Kidney tubule cell (primary cell): ENCODE measurements around the gene ASXL1.
"Not testable (repeated sequence)": the region's sequence is repeated elsewhere in the genome, so short reads cannot be mapped to it uniquely, and the experiment has no call there.

Experiments
- DNase-seq: peaks from one replicate; pipeline ENCODE4 v3.0.0-alpha.2; 2018; ENCODE audit warnings: low spot score

The ASXL1 gene

DNA sequence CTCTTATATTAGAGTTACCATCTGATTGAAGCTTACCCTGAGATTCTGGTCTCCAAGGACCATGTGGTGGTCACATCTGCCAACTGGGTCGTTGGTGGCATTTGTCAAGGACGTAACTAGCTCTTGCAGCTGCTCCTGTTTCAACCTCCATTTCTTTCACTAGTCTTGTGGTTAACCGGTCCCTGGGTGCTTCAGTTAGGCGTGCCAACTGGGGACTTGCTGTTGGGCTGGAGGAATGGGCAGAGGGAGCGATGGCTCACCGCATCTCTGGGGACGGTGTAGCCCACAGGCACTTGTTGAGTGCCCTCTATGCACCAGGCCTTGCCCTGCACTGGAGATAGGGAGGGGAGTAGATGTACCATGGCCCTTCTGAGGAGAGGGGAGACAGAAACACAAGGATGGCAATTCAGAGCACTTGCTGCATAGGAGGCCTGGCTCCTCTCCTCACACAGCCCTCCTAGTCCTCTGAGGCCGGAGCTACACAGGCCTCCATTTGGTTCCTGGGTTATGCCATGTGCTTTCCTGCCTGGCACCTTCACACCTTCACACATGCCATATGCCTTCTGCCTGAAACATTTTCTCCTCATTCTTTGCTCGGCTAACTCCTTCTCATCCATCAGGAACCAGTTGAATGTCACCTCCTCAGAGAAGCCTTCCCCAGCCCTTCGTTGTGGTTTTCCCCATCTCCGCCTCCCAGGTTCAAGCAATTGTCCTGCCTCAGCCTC is 20.0 kb upstream of the ASXL1 start:
- DNase-seq: no peak

DNA sequence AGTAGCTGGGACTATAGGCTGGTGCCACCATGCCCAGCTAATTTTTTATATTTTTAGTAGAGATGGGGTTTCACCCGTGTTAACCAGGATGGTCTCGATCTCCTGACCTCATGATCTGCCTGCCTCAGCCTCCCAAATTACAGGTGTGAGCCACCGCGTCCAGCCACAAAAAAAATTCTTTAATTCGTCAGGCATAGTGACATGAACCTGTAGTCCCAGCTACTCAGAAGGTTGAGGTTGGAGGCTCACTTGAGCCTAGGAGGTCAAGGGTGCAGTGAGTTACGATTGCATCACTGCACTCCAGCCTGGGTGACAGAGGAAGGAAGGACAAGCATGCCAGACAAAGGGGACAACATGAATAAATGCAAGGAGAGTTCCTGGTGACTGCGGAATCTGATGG is 19.5 kb upstream of the ASXL1 start:
- no peak for DNase-seq

DNA sequence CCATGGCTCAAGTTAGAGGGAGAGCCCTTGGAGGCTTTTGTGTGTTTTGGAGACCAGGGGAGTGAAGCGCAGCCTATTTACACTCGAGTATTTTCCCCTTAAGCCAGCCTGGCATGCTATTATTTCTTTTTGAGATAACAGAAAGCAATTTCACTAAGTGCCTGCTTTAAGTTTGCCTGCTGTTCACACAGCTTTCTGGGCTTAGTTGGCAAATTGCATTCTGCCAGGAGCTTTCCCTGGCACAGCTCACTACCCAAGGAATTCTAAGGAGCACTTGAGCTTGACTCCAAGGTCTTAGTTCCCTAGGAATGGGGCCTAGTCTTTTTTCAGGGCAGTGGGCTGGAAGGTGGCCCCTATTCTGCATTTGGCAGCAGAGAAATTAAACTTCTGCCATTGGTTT is 19.0 kb upstream of the ASXL1 start:
- no peak for DNase-seq

DNA sequence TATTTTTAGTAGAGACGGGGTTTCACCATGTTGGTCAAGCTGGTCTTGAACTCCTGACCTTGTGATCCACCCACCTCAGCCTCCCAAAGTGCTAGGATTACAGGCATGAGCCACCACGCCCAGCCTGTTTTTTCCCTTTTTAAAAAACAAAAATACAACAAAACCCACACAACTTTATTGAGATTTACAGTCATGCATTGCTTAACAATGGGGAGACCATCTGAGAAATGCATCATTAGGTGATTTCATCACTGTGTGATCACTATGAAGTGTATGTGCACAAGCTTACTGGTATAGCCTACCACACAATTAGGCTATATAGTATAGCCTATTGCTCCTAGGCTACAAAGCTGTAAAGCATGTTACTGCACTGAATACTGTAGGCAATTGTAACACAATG is 17.1 kb upstream of the ASXL1 start:
- DNase-seq: not testable (repeated sequence)

DNA sequence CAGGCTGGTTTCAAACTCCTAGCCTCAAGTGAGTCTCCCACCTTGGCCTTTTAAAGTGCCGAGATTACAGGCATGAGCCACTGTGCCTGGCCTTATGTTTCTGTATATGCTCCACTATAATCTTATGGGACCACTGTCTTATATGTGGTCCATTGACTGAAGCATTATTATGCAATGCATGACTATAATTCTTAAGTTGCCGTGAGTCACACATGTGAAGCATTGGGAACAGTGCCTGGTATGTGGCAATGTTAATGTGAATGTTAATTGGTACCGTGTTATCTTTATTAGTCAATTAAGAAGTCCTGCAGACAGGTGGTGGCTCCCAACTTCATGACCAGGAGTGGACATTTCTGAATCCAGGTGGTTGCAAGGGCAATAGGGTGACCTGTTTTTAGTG is 14.7 kb upstream of the ASXL1 start:
- DNase-seq: peak; percentile 21

DNA sequence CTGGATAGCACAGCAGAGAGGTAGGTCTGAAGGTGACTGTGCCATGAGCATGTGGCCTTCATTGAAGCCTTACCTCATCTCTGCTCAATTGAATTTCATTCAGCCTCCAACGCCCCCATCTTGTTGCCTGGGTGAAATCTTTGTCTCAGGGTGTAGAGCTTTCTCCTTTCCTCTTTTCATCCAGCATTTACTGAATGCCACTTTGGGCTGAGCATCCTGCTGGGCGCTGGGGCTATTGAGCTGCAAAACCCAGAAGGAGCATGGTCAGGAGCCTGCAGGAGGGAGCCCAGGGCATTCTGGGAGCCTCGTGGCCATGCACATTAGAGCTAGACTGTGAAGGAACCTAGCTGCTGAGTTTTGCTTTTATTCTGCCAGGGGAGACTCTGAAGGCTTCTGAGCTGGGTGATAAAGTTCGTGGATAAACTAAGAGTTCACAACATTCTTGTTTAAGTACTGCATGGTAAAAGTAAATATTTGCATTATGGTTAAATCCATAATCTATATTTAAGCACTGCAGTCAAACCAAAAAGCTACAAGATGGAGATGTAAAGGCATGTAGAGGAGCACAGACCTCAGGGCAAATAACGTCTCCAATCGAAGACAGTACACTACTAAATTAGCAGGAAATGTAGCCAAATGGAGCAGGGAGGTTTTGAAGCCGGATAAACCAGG is 13.2 kb upstream of the ASXL1 start:
- no peak for DNase-seq

DNA sequence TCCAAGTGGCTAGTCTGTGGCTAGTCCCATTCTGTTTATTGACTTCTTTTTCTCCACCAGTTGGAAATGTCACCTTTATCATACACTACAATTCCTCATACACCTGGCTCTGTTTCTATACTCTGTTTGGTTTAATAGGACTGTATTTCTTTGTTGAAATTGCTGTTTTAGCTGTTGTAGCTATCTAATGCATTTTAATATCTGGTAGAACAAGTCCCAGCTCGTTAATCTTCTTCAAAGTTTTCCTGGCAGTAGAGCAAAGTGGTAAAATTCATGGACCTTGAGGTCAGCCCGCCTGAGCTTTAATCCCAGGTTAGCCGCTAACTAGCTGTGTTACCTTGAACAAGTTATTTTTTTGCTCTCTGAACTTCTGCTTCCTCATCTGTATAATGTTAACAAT is 9.9 kb upstream of the ASXL1 start:
- no peak for DNase-seq

DNA sequence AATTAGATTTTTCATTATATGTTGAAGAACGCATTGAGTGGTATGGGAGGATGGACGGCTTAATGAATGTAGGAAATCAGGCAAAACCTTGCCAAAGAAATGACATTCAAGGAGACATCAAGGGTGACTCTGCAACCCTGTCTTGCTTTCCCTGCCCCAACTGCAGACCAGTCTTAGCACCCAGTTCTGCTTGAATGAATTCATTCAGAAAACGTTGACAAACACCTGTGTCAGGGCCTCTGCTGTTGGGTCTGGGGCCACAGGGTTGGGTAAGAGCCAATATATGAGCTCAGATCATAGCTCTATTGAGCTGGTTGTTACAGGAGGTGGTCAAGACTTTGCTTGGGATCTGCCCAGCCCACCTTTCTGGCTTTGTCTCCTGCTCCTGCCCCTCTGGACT is 7.7 kb upstream of the ASXL1 start:
- peak; percentile 18 for DNase-seq

DNA sequence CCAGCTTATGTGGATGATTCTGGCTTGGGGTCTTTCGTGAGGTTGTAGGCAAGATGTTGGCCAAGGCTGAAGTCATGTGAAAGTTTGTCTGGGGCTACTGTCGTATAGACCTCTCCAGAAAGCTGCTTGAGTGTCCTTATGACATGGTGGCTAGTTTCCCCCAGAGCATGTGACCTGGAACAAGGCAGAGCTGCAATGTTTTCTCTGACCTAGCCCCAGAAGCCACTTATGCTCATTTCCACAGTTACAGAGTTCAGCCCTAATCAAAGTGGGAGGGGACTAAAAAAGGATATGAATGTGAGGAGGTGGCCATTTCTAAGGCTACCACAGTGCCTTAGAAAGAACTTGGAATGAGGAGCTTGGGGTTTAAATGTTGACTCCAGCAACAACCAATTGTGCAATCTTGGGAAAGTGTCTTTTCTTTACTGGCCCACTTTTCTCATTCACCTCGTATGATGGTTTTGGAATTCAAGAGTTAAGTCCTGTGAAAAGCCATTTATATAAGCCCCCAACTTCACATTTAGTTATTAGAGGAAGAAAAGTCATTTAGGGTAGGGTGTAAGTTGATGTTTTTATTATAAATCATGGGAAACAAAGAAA is 5.9 kb upstream of the ASXL1 start:
- no peak for DNase-seq

DNA sequence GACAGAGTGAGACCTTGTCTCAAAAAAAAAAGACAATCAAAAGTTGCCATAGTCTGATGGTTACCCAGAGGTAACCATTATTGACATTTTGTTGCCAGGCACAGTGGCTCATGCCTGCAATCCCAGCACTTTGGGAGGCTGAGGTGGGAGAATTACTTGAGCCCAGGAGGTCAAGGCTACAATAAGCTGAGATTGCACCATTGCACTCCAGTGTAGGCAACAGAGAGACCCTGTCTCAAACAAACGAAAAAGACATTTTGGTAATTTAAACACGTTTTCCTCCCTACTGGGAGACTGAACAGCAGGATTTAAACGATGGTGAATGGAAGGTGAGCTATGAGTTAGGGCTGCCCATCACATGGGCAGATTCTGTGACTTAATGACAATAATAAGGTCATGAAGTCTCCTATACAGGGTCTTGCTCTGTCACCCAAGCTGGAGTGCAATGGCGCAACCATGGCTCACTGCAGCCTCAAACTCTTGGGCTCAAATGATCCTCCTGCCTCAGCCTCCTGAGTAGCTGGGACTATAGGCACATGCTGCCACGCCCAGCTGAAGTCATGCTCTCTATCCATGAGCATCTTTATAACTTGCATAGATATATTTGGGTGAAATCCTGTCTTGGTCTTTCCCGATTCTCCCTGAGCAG is 4.2 kb upstream of the ASXL1 start:
- DNase-seq: no peak

DNA sequence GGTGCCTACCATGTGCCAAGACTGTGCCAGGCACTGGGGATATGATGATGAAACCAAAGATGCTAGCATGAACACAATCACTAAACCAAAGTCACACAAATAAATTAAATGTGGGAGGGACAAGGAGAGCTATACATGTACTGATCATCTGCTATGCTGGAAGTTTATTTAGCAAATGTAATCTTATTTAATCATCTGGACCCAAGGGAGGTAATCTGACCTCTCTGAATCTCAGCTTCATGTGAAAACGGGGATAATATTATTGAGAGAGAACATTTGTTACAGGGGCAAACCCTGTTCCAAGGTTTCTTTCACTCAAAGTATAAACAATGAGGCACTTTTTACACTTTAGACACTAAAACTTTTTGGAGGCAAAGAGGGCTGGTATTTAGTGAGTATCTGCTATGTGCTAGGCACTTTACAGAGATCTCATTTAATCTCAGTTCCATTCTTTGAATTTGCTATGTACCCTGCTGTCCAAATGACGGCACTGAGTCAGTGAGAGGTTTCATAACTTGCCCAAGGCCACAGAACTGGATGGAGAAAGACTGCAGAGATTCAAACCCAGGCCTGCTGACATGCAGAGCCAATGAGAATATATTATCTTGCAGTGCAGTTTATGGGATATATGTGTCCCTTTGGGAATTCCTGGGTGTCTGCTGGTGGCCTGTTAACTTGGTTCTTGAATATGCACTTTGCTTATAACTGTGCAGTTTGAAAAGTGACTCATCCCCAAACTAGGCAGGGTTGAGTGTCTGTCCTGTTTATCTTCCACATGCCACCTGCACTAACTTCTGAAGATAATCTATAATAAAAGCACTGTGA is 3.3 kb upstream of the ASXL1 start:
- peak; percentile 66 for DNase-seq

DNA sequence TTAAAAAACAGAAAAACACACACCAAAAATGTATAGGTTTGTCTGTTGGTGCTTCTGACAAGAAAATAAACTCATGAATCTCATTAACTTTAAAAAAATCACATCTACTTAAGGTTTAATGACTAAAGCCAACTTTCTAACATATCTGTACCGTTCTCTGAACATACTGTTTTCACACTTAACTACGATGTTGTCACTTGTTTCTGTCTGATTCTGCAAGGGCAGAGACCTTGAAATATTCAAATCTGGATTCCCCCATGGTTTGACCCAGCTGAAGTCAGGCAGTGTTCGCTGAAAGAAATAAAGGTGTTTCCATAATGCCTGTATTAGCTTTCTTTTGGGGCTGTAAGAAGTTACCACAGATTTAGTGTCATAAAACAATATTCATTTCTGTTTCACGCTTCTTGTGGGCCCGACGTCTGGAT is 2.7 kb upstream of the ASXL1 start:
- DNase-seq: no peak

DNA sequence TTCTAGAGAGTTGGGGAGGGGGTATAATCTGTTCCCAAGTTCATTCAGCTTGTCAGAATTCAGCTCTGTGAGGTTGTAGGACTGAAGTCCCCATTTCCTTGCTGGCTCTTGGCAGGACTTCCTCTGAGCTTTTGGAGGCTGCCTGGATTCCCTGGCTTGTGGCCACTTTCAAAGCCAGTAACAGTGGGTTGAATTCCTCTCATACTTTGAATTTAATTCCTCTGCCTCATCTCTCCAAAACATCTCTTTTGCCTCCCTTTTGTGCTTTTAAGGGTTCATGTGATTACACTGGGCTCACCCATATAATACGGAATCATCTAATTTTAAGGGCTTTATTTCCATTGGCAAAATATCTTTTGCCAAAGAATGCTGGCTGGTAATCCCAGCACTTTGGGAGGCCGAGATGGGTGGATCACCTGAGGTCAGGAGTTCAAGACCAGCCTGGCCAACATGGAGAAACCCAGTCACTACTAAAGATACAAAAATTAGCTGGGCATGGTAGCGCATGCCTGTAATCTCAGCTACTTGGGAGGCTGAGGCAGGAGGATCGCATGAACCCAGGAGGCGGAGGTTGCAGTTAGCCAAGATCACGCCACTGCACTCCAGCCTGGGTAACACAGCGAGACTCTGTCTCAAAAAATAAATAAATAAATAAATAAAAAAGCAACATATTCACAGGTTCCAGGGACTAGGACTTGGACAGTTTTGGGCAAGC is 2.1 kb upstream of the ASXL1 start:
- DNase-seq: peak; percentile 68

DNA sequence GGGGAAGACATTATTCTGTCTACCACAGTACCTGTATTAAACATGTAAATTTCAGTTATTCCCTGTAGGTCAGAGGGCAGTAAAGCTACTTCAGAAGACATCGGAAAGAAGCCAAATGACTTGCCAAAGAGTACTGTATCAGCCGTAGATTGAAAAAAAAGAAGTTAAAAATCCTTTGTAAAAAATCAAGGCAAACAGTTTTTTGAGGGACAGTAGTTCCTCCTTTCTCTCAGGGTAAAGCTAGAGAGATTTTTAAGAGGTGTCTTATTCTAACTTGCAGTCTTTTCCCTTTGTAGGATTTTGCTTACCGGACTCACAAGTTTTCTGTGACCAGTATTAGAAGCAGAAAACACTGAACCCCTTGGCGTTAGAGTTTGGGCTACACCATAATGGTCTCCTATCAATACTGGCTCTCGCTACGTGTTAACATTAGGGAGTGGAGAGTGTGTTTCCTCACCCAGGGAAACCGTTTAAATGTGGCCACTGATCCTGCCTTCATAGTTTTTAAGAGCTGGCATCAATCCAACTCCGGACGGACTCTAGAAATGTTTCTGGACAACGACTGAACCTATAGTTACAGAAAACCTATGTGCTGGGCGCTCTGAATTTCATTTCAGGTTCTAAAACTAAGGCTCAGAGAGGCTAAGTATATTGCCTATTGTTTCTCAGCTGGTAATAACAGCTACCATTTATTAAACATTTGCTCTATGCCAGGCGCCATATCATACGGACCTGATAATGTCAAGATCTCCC is 1.3 kb upstream of the ASXL1 start:
- DNase-seq: no peak

DNA sequence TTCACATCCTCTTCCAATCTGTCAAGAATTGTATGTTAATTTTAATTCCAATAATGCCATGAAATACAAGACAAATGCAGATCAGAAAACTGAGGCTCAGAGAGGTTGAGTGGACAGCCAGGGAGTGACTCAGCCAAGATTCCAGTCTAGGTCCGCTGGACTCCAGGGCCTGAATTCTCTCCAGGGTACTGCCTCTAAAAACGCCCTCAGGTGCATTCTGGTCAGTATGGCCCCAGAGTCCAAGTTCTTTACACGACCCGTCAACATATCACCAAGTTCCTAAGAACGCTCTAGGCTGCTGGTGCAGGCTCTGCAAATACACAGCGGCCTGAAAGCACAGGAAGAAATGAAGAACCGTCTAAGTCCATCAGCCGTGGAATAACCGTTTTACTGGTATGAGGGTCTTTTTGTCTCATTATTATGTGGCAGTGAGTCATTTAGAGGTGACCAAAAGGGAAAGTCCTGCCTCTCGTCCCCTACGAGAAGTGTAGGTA is 709 bp upstream of the ASXL1 start:
- peak; percentile 81 for DNase-seq

DNA sequence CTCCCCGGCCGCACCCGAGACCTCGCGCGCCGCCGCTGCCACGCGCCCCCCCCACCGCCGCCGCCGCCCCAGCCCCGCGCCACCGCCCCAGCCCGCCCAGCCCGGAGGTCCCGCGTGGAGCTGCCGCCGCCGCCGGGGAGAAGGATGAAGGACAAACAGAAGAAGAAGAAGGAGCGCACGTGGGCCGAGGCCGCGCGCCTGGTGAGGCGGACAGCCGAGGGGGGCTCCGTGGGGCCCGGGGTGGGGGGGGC is 426 bp downstream of the ASXL1 start:
- DNase-seq: no peak

DNA sequence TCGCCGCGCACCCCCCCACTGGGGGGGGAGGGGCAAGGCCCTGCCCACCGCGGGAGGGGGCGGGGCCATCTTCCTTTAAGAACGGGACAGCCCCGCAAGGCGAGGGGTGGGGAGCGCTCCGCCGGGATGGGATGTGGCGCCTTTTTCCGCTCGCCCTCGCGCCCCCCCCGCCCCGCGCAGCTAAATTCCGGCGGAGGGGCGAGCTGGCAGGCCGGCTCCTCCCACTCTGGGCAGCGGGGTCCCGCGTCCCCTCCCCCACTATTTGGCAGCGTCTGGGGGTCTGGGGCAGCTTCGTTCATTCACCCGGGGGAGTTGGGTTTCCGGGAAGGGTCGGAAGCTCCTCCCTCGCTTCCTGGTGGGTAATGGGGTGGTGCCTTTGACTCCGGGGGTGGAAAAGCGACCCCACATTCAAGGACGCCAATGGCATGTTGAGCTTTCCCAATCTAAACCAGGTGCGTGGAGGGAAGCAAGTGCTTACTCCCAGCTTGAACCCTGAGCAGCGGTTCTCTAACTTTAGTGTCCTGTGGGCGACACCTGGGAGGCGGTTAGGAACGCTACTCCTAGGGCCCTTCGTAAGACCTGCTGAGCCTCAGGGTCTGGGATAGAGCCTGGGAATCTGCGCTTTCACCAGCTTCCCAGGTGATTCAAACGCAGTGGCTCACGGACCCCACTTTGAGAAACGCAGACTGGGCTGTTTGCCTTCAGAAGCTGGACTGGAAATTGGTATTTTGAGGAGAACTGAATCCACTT is 927 bp downstream of the ASXL1 start:
- peak; percentile 69 for DNase-seq

DNA sequence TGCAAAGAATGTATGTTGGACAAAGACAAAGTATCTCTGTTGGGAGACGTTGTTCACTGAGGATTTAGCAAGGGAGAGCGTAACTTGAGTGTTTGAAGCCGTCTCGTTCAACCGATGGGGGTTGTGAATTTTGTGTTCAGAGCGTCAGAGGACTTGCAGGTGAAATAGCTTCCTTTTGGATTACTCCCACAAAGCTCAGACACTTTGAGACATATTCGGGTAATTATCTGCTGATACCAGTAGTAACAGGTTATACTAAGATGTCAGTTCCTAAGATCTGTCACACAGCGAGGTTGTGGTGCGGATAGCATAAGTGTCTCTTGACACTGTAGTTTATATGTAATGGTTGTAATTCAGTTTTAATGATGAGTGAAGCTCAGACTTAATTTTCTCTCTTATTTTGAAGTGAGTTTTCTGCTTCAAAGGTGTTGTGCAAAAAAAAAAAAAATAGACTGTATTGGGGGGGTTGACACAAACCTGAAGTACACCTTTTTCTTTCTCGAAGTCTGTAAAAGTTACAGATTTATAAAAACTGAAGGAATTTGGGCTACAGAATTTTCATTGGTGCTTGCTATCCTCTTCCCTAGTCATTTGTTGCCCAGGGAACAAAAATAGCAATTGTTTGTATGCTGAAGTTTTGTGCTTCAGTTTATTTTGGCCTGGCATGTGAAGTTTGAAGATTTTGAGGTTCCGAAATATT is 1.7 kb downstream of the ASXL1 start:
- DNase-seq: peak; percentile 30

DNA sequence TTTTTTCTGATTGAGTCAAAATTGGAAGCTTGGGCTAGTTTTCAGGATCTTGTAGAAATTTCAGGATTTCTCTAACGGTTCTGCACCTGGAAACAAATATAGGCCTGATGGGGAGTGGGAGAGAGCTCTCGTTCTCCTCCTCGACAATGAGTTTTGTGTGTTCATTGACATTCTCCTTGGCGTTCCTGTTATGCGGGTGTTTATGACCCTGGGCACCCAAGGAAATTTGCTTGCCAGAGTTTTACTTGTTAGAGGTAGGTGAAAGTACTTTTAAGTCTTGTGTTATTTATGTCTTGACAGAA is 2.2 kb downstream of the ASXL1 start:
- no peak for DNase-seq

DNA sequence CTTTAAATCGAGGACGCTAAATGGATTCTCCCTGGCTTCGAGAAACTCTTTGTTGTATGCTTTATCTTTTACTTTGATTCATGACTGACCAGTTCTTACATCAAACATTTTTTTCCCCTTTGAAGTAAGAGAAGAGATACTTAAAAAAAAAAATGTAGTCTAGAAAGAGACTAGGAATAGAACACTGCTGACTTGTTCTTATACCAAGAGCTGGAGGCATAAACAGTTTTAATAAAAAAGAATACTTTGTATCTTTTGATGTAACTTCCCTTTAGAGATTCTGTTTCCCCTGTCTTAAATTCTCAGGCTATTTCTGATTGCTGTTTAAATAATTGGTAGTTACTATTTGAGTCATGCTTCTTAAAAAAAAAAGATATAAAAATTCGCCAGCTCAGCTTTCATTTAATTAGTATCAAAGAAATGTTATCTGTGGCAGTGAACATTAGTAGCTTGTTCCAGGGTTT is 4.8 kb downstream of the ASXL1 start:
- DNase-seq: no peak
